Mesangial cell (primary cell): ENCODE results near the gene LSG1. TPM values are rescaled to one million over a fixed set of nuclear protein-coding genes. Genes with fewer than 3 reads are reported as not detected.

Experiments used
- total RNA-seq: library from RNA; depleted of rRNA; stranded (reverse); fragments of >200 nt; gene quantifications from 2 replicates; pipeline ENCODE4 v1.2.3, GENCODE V29; 2015

Gene LSG1
- total RNA-seq: 10.6 and 21.0 TPM in 2 replicates

DNA sequence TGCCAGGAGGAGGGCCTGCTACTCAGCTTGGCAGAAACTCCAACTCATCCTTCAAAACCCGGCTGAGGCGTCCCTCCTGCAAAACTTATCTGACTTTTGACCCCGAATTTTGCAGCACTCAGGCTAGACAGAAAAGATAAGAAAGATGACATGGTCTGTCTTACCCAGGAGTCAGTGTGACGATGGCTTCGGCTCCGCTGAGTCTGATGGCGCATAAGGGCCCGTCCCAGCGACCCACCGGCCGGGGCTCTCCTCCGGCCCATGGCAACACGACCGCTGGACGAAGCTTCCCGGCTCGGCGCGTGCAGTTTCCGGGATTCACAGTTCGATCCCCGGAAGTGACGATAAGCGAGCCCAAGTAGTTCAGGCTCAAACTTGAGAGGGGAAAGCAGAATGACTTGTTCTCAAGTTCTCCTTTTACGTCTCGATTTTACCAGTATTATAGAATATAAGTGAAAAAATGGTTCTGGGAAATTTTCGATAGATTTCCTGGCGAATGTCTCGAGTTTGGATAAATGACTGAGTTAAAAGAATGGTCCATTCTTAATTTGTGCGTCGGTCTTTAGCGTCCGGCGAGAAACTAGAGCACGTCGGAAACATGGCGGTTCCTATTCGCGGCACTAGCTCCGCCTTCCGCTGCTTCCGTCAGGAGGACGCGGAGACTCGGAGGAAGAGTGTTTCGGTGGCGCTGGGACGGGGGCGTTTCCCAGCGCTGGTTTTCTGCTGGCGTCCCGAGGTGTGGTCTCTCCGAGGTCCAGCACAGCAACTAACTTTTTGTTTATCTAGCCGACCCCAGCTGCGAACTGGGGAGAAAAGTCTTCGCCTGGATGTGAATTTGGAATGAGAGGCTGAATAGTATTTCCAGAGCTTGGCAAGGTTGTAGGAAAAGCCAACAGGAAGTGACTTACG lies at the start of gene LSG1:
Gene LSG1, minus strand, starts transcription at position 292 of the 909 bp plus-strand sequence. Its CDS starts 29 bp downstream, at position 263.

DNA sequence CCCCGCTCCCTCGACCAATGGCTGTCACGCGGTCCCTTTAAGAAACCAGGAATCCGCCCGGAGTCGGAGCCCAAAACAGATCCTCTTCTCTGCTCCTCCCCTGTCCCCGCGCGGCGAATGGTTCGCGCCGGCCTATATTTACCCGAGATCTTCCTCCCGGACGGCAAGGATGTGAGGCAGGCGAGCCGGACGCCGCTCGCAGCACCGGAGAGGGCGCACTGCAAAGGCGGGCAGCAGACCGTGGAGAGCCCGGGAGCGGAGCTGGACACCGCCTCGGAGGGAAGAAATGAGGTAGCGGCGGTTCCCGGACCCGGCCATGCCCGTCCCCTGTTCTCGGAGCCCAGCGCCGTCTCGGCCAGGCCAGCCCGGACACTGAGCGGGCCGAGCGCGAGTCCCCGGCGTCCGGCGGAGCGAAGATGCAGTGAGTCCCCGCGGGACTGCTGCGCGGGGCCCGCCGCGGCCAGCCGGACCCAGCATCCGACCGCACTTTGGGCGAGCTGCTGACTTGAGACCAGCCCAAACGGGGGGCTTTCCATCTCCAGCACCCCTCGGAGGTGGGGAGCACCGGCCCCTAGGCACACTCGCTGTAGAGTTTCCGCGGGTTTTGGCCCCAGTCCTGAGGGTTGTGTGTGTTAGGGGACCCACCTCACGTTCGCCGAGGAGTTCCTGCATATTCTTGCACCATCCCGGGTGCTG lies 13.9 kb upstream of the LSG1 start, which contains the start of gene FAM43A:
Gene FAM43A, plus strand, starts transcription at position 166 of the 696 bp plus-strand sequence. CDS start 944 bp downstream, outside the sequence.

DNA sequence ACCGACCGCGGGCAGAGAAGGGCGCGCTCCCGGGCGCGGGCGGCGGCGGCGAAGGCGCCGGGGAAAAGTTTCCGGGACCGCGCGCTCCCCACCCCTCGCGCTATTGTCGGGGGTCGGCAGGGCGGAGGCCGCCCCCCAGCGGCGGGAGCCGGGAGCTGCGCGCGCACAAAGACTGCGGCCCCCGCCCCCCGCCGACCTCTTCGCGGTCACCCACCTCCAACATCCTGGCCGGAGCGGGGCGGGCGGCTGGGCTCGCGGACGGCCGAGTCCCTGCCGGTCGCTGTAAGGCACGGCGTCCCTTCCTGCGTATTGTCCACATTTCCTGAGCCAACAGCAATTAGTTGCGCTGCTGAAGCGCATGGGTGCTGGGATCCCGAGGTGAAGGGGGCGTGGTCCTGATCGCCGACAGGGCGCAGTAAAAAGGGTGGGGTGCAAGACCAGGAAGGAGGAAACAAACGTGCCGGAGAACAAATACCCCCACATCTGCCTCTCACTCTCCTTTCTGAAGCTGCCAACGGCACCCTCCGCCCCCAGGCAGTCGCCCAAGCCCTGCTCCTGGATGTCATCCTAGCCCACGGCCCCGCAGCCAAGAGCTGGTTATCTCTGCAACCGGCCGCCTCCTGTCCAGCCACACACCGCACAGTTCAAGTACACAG lies 38.5 kb downstream of the LSG1 start, which contains the start of gene TMEM44:
Gene TMEM44, minus strand, starts transcription at position 71 of the 656 bp plus-strand sequence. CDS start 204 bp downstream, outside the sequence.

Other genes starting within 250 kb of the LSG1 start
- 60.0 and 91.7 TPM in 2 replicates for gene ATP13A3, start 185.2 kb downstream of the LSG1 start, total RNA-seq
- gene TMEM44, start 38.8 kb downstream of the LSG1 start, total RNA-seq: 13.5 and 29.3 TPM in 2 replicates
- gene FAM43A, start 13.7 kb upstream of the LSG1 start, total RNA-seq: 4.9 and 7.2 TPM in 2 replicates